Endodermal cell (in vitro differentiated cells): ENCODE measurements around the gene SCN8A. TPM values are rescaled to one million over a fixed set of nuclear protein-coding genes. Genes with fewer than 3 reads are reported as not detected.

Experiments
- DNase-seq: peaks from one replicate; pipeline ENCODE4 v3.0.0-alpha.2; 2017
- H3K27ac ChIP-seq: 2 replicates; pipeline ENCODE4 v1.5.1; 2013; ENCODE audit warnings: mild to moderate bottlenecking, low read depth, low read length, moderate library complexity
- H3K27me3 ChIP-seq: 2 replicates; pipeline ENCODE4 v1.6.1; 2013; ENCODE audit warnings: mild to moderate bottlenecking, low read length, moderate library complexity; ENCODE audit not compliant: insufficient read depth, control insufficient read depth, poor library complexity, severe bottlenecking
- H3K36me3 ChIP-seq: 2 replicates; pipeline ENCODE4 v1.7.0; 2013; ENCODE audit warnings: mild to moderate bottlenecking, low read length, moderate library complexity; ENCODE audit not compliant: control insufficient read depth, insufficient read depth
- H3K4me1 ChIP-seq: one replicate; pipeline ENCODE4 v1.7.0; 2013; ENCODE audit warnings: low read length; ENCODE audit not compliant: control insufficient read depth, insufficient read depth
- H3K4me3 ChIP-seq: 2 replicates; pipeline ENCODE4 v1.5.1; 2013; ENCODE audit warnings: mild to moderate bottlenecking, low read length, moderate library complexity
- H3K9ac ChIP-seq: 2 replicates; pipeline ENCODE4 v1.6.1; 2013; ENCODE audit warnings: mild to moderate bottlenecking, low read length, moderate library complexity; ENCODE audit not compliant: poor library complexity, severe bottlenecking; ENCODE audit errors: extremely low read depth
- H3K9me3 ChIP-seq: 2 replicates; pipeline ENCODE4 v1.6.1; 2013; ENCODE audit warnings: mild to moderate bottlenecking, low read length, moderate library complexity; ENCODE audit not compliant: control insufficient read depth
- H3K27ac Mint-ChIP-seq: 2 replicates; pipeline ENCODE4 v1.8.0; 2020; ENCODE audit warnings: mixed read lengths
- H3K27me3 Mint-ChIP-seq: 2 replicates; pipeline ENCODE4 v1.8.0; 2021; ENCODE audit warnings: mild to moderate bottlenecking, mixed read lengths; ENCODE audit not compliant: insufficient read depth
- H3K36me3 Mint-ChIP-seq: 2 replicates; pipeline ENCODE4 v1.8.0; 2020; ENCODE audit warnings: low read depth, mixed read lengths
- H3K4me1 Mint-ChIP-seq: 2 replicates; pipeline ENCODE4 v1.8.0; 2020; ENCODE audit warnings: mixed read lengths
- H3K4me3 Mint-ChIP-seq: 2 replicates; pipeline ENCODE4 v1.8.0; 2020; ENCODE audit warnings: mild to moderate bottlenecking, moderate library complexity, mixed read lengths
- H3K9me3 Mint-ChIP-seq: 2 replicates; pipeline ENCODE4 v1.8.0; 2020; ENCODE audit warnings: mild to moderate bottlenecking, mixed read lengths
- WGBS, 2 experiments: methylation state at CpG; one replicate each; pipeline versions ENCODE4 v1.1.5 to v1.1.7; 2013; ENCODE audit warnings: missing lambda C conversion rate in 2 of 2, mixed read lengths in 1 of 2; ENCODE audit not compliant: insufficient coverage in 1 of 2, insufficient read length in 1 of 2; 5-methylcytosine and 5-hydroxymethylcytosine counted together
- total RNA-seq, 2 donors: library from RNA; stranded (reverse); fragmentation: NEBNext Ultra II Directional in 1 of 2; extraction: Animal tissue kit (Norgen Biotek cat#: 25700) in 1 of 2; gene quantifications; 2 replicates in 1 of 2; 3 replicates in 1 of 2; pipeline ENCODE4 v1.2.1, GENCODE V29; 2021
- TF ChIP-seq, protein P1 (sequence below): fragments of 200-600 bp; sonication (generic); conservative IDR thresholded peaks from 2 replicates; pipeline ENCODE4 v1.5.0; 2021; ENCODE audit warnings: antibody characterized with exemption, mild to moderate bottlenecking

The SCN8A gene
- total RNA-seq, 2 donors from 2014 or later, result 9.5 to 9.7 TPM

DNA sequence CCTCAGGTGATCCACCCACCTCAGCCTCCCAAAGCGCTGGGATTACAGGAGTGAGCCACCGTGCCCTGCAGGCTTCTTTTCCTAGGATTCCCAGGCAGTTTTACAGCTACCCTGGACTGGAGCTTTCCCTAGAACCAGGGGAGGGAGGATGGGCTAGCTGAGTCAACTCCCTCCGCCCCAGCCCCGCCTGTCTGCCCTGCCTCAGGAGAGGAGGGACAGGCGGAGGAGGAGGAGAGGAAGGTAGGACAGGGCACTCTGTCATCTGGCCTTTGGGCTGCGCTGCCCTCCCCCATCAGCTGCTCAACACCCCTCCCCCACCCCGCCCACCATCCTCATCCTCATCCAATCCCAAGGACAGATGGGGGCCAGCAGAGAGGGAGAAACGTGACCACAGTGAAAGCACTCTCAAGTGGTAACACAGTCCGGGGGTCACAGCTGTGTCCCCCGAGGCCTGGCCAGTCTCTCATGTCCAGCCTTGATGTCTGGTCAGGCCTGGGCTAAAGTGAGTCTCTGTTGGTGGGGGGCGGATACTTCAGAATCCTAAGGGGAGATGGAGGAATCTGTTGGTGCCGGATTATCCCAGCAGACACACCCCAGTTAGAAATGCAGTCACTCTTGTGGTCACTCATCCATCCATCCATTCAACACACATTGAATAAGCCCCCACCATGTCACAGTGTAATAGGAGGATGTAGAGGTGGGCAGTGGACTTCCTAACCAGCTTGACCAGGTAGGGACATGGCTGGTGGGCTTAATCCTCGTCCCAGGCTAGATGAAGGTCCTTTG, 245.2 kb downstream of the SCN8A start:
- Mint-ChIP-seq H3K9me3 (no peaks in the 10 kb centered on the region), H3K36me3 (no peaks in the 10 kb centered on the region), H3K27ac (no peak overlapping the region), H3K4me3 (no peak overlapping the region), H3K4me1 (peaks cover 26% of the 10 kb centered on the region), H3K27me3 (peaks cover 51% of the 10 kb centered on the region)
- H3K27me3 ChIP-seq, result no peaks in the 10 kb centered on the region
- H3K36me3 ChIP-seq, result no peaks in the 10 kb centered on the region
- WGBS, 2 experiments, result 59 to 61% methylated on average over 4 to 9 of the region's 13 CpGs
- H3K4me3 ChIP-seq, result no peak overlapping the region
- peak; percentile 83 for DNase-seq
- TF ChIP-seq, protein P1, sequence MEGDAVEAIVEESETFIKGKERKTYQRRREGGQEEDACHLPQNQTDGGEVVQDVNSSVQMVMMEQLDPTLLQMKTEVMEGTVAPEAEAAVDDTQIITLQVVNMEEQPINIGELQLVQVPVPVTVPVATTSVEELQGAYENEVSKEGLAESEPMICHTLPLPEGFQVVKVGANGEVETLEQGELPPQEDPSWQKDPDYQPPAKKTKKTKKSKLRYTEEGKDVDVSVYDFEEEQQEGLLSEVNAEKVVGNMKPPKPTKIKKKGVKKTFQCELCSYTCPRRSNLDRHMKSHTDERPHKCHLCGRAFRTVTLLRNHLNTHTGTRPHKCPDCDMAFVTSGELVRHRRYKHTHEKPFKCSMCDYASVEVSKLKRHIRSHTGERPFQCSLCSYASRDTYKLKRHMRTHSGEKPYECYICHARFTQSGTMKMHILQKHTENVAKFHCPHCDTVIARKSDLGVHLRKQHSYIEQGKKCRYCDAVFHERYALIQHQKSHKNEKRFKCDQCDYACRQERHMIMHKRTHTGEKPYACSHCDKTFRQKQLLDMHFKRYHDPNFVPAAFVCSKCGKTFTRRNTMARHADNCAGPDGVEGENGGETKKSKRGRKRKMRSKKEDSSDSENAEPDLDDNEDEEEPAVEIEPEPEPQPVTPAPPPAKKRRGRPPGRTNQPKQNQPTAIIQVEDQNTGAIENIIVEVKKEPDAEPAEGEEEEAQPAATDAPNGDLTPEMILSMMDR, result no peak
- H3K9ac ChIP-seq, result no peak overlapping the region
- H3K4me1 ChIP-seq, result peaks cover 23% of the 10 kb centered on the region
- H3K9me3 ChIP-seq, result no peaks in the 10 kb centered on the region
- peak overlapping the region; percentile 63 for H3K27ac ChIP-seq

DNA sequence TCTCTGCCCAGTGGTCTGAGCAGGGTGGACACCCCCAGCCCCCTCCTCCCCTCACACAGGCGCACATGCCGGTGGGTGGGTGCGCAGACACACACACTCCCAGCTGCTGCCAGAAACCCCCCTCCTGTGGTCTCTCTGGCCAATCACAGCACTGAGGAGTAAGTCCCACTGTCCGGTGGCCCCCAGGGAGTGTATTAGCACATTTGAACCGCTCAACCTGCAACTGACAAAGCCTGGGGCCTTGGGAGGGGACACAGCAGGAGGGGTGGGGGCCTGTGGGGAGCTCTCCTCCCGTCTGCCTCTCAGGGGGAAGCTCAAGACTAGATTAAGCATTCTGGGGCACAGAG, 245.8 kb downstream of the SCN8A start:
- WGBS, 2 experiments, result 40 to 66% methylated on average over 1 to 6 of the region's 6 CpGs
- Mint-ChIP-seq H3K4me1 (peaks cover 22% of the 10 kb centered on the region), H3K27me3 (peaks cover 53% of the 10 kb centered on the region), H3K27ac (no peak overlapping the region), H3K36me3 (no peaks in the 10 kb centered on the region), H3K9me3 (no peaks in the 10 kb centered on the region), H3K4me3 (no peak overlapping the region)
- Histone ChIP-seq H3K27me3 (no peaks in the 10 kb centered on the region), H3K9me3 (no peaks in the 10 kb centered on the region), H3K9ac (no peak overlapping the region), H3K4me3 (no peak overlapping the region), H3K27ac (peak overlapping the region; percentile 63), H3K36me3 (no peaks in the 10 kb centered on the region), H3K4me1 (peaks cover 23% of the 10 kb centered on the region)
- TF ChIP-seq, protein P1, result no peak
- peak; percentile 49 for DNase-seq

DNA sequence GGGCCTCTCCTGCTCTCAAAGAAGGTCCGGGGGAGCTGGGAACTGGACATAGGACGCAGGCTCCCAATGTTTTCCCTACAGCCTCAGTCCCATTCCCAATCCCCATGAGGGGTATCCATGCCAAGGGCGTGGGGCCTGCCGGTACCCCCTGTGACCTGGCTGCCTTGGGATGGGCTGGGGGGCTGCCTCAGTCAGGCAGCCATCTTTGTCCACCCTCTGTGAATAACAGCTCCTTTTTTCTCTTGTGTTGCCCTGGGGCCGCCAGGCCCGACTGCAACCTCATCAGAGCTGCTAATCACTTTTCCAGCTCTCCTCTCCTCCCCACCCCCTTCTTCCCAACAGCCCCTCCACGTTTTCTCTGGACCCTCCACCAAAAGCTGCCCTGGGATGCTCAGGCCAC, 246.3 kb downstream of the SCN8A start:
- no peaks in the 10 kb centered on the region for H3K9me3 Mint-ChIP-seq
- peaks cover 56% of the 10 kb centered on the region for H3K27me3 Mint-ChIP-seq
- H3K36me3 Mint-ChIP-seq, result no peaks in the 10 kb centered on the region
- peak; percentile 58 for DNase-seq
- 60 to 78% methylated on average over 1 to 7 of the region's 7 CpGs for WGBS, 2 experiments
- TF ChIP-seq, protein P1, result no peak
- no peak overlapping the region for H3K9ac ChIP-seq
- peaks cover 22% of the 10 kb centered on the region for H3K4me1 Mint-ChIP-seq
- H3K36me3 ChIP-seq, result no peaks in the 10 kb centered on the region
- H3K4me1 ChIP-seq, result peaks cover 23% of the 10 kb centered on the region
- no peaks in the 10 kb centered on the region for H3K27me3 ChIP-seq
- no peaks in the 10 kb centered on the region for H3K9me3 ChIP-seq
- peak overlapping the region; percentile 80 for H3K27ac Mint-ChIP-seq
- no peak overlapping the region for H3K4me3 ChIP-seq
- peak overlapping the region; percentile 63 for H3K27ac ChIP-seq
- no peak overlapping the region for H3K4me3 Mint-ChIP-seq
